Ascending aorta (tissue), 2 donors: Measurements from ENCODE around the gene MDH2. TPM values are rescaled to one million over a fixed set of nuclear protein-coding genes. Genes with fewer than 3 reads are reported as not detected.
"Not testable (repeated sequence)": the region's sequence is repeated elsewhere in the genome, so short reads cannot be mapped to it uniquely, and the experiment has no call there.

Source experiments
- DNase-seq, 2 donors: peaks; one replicate each; pipeline ENCODE4 v3.0.0-alpha.2; 2019; ENCODE audit warnings: low spot score in 2 of 2
- H3K27ac ChIP-seq, 2 donors: fragments of 200-600 bp; sonication (generic); one replicate each; pipeline ENCODE4 v1.5.1; 2016 to 2017; ENCODE audit warnings: mild to moderate bottlenecking in 1 of 2
- H3K27me3 ChIP-seq: fragments of 200-600 bp; sonication (generic); one replicate; pipeline ENCODE4 v1.5.1; 2017
- H3K36me3 ChIP-seq, 2 donors: fragments of 200-600 bp; sonication (generic); one replicate each; pipeline ENCODE4 v1.5.1; 2016
- H3K4me1 ChIP-seq, 2 donors: fragments of 200-600 bp; sonication (generic); one replicate each; pipeline ENCODE4 v1.5.1; 2016 to 2017; ENCODE audit warnings: mild to moderate bottlenecking in 1 of 2
- H3K4me3 ChIP-seq, 2 donors: fragments of 200-600 bp; sonication (generic); one replicate each; pipeline ENCODE4 v1.5.1; 2016 to 2017; ENCODE audit warnings: mild to moderate bottlenecking in 1 of 2
- H3K9me3 ChIP-seq, 2 donors: fragments of 200-600 bp; sonication (generic); one replicate each; pipeline ENCODE4 v1.5.1; 2016
- intact Hi-C: fragments of 100-400 bp; cut with DNase I; formaldehyde crosslinking; loops from one replicate; pipeline ENCODE4 v1.15.1; 2023
- total RNA-seq: library from RNA; depleted of rRNA; stranded (reverse); fragments of >200 nt; gene quantifications from one replicate; pipeline ENCODE4 v1.1.0, GENCODE V29; 2016
- TF ChIP-seq, protein P1 (sequence below), 3 experiments: fragments of 200-600 bp in 2 of 3; fragments of 450-650 bp in 1 of 3; sonication (generic) in 2 of 3; IDR thresholded peaks; one replicate each; pipeline ENCODE4 v1.5.1; 2016 to 2019; ENCODE audit warnings: antibody characterized with exemption in 3 of 3, mild to moderate bottlenecking in 1 of 3, moderate library complexity in 1 of 3

MDH2 gene, protein sequence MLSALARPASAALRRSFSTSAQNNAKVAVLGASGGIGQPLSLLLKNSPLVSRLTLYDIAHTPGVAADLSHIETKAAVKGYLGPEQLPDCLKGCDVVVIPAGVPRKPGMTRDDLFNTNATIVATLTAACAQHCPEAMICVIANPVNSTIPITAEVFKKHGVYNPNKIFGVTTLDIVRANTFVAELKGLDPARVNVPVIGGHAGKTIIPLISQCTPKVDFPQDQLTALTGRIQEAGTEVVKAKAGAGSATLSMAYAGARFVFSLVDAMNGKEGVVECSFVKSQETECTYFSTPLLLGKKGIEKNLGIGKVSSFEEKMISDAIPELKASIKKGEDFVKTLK
- 63.5 TPM for total RNA-seq

DNA sequence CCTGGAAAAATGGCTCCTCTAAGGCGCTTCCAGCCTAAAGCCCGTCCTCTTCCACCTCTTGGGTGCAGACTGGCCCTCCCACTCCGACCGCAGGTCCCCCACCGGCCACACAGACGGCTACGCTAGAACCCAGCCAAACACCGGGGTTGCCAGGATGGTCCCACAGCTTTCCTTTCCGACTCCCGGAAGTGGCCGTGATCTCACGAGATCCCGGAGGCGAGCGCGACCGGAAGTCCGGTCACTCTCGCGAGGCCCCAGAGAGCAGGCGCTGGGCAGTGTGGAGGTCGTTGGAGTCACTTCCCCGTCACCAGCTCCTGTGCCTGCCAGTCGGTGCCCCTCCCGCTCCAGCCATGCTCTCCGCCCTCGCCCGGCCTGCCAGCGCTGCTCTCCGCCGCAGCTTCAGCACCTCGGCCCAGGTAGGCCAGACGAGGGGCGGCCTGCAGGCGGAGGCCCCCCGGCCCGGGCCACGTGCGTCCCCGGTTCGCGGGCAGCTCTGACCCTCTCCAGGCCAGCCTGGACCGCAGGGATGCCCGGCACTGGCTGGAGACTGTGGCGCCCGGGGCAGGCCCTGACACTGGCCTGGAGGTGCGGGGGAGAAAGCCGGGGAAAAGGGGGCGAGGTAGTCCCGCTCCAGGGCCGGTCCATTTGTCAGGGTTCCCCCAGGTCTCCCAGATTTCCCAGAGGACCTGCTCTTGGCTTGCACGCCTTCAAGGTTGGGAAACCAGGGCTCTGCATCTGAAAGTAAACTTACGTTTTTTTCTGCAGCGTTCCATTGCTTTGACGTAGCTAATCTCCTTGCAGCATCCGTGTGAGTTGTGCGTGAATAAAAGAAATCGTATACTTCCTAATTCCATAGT is at the start of gene MDH2, which contains the start of gene STYXL1:
Gene MDH2 (plus strand): TSS at position 296 of the 857 bp plus-strand sequence. CDS start 55 bp downstream, at position 351.
Gene STYXL1 (minus strand): TSS at position 190 of the 857 bp plus-strand sequence. CDS start 17,477 bp downstream, outside the sequence.
- intact Hi-C loops, result loop anchor here (2.0 to 10.0 kb wide), 3 partner anchors 53 to 267 kb away; partner anchors contain the start of gene TMEM120A
- TF ChIP-seq, protein P1, sequence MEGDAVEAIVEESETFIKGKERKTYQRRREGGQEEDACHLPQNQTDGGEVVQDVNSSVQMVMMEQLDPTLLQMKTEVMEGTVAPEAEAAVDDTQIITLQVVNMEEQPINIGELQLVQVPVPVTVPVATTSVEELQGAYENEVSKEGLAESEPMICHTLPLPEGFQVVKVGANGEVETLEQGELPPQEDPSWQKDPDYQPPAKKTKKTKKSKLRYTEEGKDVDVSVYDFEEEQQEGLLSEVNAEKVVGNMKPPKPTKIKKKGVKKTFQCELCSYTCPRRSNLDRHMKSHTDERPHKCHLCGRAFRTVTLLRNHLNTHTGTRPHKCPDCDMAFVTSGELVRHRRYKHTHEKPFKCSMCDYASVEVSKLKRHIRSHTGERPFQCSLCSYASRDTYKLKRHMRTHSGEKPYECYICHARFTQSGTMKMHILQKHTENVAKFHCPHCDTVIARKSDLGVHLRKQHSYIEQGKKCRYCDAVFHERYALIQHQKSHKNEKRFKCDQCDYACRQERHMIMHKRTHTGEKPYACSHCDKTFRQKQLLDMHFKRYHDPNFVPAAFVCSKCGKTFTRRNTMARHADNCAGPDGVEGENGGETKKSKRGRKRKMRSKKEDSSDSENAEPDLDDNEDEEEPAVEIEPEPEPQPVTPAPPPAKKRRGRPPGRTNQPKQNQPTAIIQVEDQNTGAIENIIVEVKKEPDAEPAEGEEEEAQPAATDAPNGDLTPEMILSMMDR (IDR thresholded peaks at IDR 0.05), result no peak
- Histone ChIP-seq H3K27ac (peak within 1 kb of the TSS; percentile 84 to 96), H3K9me3 (no peaks in the 10 kb centered on the region), H3K27me3 (no peaks in the 10 kb centered on the region), H3K4me1 (peaks cover 0 to 19% of the 10 kb centered on the region in 2 donors), H3K4me3 (peak within 1 kb of the TSS; percentile 93 to 99), H3K36me3 (peaks cover 0 to 4% of the 10 kb centered on the region in 2 donors)
- DNase-seq, result peak; percentile 88 to 98

DNA sequence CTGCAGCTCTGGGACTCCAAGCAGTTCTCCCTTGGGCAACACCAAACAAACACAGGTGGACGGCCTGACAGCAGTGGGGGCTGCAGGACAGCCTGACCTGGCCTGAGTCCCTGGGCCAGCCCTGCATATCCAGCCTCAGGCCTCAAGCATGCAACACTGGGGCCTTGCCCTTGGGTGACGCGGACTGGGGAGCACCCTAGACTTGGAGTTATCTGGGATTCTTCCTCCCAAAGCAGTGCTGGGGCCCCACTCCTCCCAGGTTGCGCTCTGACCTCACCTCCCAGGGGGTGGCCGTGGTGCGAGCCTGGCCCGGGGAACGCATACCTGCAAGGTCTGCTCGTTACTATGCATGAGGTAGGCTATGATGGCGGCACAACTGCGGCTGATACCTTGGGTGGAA is 47.3 kb upstream of the MDH2 start:
- H3K4me1 ChIP-seq, result no peaks in the 10 kb centered on the region
- H3K27me3 ChIP-seq, result no peaks in the 10 kb centered on the region
- DNase-seq, result no peak
- TF ChIP-seq, protein P1 (IDR thresholded peaks at IDR 0.05), result no peak
- H3K36me3 ChIP-seq, result peaks cover 4 to 14% of the 10 kb centered on the region in 2 donors
- no peak overlapping the region for H3K27ac ChIP-seq
- no peaks in the 10 kb centered on the region for H3K9me3 ChIP-seq
- no peak overlapping the region for H3K4me3 ChIP-seq
- intact Hi-C loops, result no loop called here

DNA sequence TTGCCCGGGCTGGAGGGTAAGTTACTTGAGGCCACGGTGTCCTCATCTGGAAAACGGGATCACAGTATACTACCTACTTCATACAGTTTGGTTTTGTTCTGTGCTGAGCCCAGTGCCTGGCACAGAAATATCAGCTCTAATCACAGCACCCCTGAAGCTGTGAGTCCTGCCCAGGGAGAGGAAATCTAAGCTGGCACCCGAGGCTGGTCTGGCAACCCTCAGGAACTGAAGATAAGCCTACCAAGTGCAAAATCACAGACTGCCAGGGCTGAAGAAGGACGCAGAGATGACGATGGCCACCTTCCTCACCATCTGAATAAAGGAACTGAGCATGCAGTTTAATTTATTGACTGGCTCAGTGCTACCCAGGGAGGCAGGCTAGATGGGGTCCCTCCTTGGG is 45.8 kb upstream of the MDH2 start:
- Histone ChIP-seq H3K4me1 (no peaks in the 10 kb centered on the region), H3K27ac (no peak overlapping the region), H3K27me3 (no peaks in the 10 kb centered on the region), H3K9me3 (no peaks in the 10 kb centered on the region), H3K36me3 (peaks cover 4 to 14% of the 10 kb centered on the region in 2 donors), H3K4me3 (no peak overlapping the region)
- TF ChIP-seq, protein P1 (IDR thresholded peaks at IDR 0.05), result no peak
- intact Hi-C loops, result no loop called here
- no peak for DNase-seq

DNA sequence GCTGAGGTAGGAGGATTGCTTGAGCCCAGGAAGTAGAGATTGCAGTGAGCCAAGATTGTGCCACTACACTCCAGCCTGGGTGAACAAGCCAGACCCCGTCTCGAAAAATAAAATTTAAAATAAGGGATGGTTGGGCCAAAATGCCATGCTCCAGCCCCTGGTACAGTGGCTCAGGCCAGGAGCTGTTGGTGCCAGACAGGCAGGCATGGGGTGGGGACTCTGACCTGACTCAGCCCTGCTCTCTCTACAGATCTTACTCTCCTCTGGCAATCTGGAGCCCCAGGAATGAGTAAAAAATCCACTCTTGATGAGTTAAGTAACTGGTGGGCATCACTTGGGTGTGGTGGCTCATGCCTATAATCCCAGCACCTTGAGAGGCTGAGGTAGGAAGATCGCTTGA is 45.1 kb upstream of the MDH2 start:
- intact Hi-C loops, result no loop called here
- no peaks in the 10 kb centered on the region for H3K4me1 ChIP-seq
- TF ChIP-seq, protein P1 (IDR thresholded peaks at IDR 0.05), result no peak
- H3K4me3 ChIP-seq, result no peak overlapping the region
- peaks cover 4 to 14% of the 10 kb centered on the region in 2 donors for H3K36me3 ChIP-seq
- H3K27me3 ChIP-seq, result no peaks in the 10 kb centered on the region
- H3K9me3 ChIP-seq, result no peaks in the 10 kb centered on the region
- no peak for DNase-seq
- no peak overlapping the region for H3K27ac ChIP-seq

DNA sequence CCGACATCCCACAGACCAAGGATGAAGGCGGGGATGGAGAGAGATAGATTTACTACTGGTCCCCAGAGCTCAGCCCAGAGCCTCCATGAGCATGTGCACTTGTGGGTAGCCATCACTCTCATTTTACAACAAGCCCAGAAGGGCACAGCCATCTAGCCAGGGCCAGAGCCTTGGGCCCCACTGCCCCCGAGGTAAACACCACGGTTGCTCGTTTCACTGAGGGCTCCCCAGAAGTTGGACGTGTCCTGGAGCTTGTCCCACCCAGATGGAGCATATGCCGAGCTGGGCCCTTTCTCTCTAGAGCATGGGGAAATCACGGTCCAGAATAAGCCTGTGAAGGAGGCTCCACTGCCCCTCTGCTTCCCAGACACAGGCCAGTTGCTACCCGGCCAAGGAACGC is 44.6 kb upstream of the MDH2 start:
- DNase-seq, result no peak

DNA sequence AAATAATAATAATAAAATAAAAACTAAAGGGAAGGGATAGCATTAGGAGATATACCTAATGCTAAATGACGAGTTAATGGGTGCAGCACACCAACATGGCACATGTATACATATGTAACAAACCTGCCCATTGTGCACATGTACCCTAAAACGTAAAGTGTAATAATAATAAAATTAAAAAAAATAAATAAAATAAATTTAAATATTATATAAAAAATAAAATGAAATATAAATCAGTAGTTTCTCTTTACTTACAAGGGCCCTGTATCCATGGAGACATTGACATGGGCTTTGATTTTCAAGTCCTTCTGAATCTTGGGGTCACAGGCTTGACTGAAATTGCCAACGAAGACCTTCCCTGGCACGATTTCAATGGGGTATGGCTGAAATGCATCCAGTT is 42.9 kb upstream of the MDH2 start:
- DNase-seq, H3K27me3 ChIP-seq, H3K9me3 ChIP-seq, intact Hi-C loops, H3K4me3 ChIP-seq, H3K4me1 ChIP-seq, H3K27ac ChIP-seq: not testable (repeated sequence)
- peaks cover 4 to 14% of the 10 kb centered on the region in 2 donors for H3K36me3 ChIP-seq

More for the DNA sequence above, 44.6 kb upstream of the MDH2 start:
- Histone ChIP-seq H3K27me3 (no peaks in the 10 kb centered on the region), H3K4me1 (no peaks in the 10 kb centered on the region), H3K4me3 (no peak overlapping the region), H3K9me3 (no peaks in the 10 kb centered on the region), H3K36me3 (peaks cover 4 to 14% of the 10 kb centered on the region in 2 donors), H3K27ac (no peak overlapping the region)
- TF ChIP-seq, protein P1 (IDR thresholded peaks at IDR 0.05), result no peak
- intact Hi-C loops, result no loop called here
